ENCODE results near the gene NDUFA12.

NDUFA12 gene

DNA sequence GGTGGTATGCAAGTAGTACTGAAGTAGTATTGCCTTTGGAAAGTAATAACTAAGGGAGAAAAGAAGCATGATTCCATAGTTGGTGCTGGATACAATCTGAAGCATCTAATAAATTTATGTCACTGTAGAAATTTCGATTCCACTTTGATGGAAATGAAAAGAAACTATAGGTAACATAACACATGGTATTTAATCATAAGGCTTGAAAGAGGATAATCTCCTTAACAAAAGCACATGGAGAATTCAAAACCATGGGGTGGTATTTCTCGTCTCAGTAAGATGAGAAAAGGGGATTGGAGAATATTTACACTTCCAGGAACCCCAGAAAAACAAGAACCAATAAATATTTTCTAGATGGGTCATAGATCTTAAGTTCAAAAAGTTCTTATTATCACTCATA is 72.7 kb downstream of the NDUFA12 start:
- DNase-seq: no peak

DNA sequence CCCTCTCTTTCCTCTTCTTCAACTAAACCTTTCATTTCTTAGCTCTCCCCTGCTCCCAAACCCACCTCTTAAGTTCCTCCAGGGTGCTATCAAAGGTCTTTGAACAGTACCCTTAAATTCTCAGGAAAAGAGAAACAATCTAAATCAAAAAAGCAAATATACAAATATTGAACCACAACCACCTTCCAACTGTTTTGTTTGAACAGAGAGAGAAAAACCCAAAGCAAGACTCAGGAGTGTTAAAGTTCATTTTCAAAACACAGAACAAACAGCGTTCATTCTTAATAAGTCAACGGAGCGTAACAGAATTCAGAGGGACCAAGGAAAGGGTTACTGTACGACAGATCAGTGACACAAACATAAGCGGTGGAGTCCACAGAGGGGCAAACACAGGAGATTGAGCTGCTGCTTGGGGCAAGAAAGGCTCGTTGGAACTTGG is 73.3 kb downstream of the NDUFA12 start:
- no peak for DNase-seq

- DNase-seq: no peak
Measured at GRCh38 chr12:94929780-94930179, 73.7 kb downstream of the NDUFA12 start.

DNA sequence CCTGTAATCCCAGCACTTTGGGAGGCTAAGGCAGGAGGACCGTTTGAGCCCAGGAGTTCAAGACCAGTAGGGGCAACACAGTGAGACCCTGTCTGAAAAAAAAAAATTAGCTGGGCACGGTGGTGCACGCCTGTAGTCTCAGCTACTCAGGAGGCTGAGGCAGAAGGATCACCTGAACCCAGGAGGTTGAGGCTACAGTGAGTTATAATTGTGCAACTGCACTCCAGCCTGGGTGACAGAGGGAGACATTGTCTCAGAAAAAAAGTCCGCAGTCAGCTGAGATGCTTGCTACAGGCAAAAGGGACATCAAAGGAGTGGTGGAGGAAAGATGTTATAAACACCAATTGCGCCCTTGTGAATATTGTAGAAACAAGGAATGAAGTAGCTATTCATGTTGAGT is 77.8 kb downstream of the NDUFA12 start:
- DNase-seq: no peak

DNA sequence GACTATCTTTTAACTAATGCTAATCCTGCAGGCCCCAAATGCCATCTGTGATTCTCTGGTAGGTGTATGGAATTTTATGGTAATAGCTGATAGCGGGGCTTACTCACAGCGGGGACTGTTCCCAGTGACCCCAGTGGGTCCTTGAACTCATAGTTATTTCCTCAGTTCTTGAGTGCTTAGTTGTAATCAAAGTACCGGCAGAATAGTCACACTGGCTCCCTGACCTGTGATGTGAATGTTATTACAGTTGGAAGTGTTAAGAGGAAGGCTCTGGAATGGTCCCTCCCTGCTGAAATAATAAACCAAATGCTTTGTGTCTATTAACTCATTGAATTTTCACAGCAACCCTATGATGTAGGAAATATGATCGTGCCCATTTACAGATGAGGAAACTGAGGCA is 78.3 kb downstream of the NDUFA12 start:
- no peak for DNase-seq

DNA sequence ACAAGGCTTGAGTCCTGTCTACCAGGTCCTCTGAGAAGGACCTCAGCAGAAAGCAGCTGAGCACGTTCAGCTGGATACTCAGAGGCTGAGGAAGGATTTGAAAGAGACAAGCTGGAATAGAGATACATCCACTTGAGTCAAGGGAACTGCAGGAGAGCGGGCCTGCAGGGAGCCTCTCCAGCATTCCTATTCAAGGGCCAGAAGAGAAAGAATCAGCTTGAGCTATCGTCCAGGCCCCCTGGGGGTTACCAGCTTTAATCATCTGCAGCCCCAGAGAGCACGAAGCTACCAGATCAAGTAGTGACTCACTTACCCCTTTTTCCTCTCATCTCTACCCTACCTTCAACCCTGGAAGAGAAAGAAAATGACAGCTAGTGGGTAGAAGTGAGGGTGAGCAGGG is 80.9 kb downstream of the NDUFA12 start:
- no peak for DNase-seq

Data from NCI-H187 (cell line).